Choroid plexus epithelial cell (primary cell): ENCODE data around the gene SNRK.

ENCODE experiments used
- DNase-seq: peaks from one replicate; pipeline ENCODE4 v3.0.0-alpha.2; 2010; ENCODE audit warnings: low read depth
- H3K4me3 ChIP-seq: 2 replicates; pipeline ENCODE4 v1.5.1; 2011; ENCODE audit warnings: low read depth, mild to moderate bottlenecking, control low read depth, low read length, moderate library complexity
- CTCF ChIP-seq: conservative IDR thresholded peaks from 2 replicates; pipeline ENCODE4 v1.5.1; 2011; ENCODE audit warnings: low read depth, mild to moderate bottlenecking, control low read depth, inconsistent platforms, low read length, moderate library complexity

SNRK gene

DNA sequence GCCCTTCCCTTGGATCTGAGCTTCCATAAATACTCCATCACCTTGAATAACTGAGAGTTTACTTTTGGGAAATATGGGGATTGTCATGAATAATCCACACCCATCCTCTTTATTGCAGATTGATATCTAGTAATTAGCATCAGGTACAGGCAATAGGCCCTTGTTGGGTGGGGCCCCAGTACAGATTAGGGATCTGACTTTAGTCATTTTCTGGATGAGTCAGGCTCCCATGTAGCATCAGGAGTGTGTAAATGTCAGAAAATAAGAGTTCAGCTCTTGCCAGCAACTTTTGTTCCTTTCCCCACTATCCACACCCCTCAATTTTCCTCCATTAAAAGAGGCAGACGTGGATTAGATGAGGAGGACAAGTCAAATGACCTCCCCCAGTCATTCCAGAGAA, 17.7 kb upstream of the SNRK start:
- DNase-seq: no peak
- TF ChIP-seq CTCF: no peak
- no peak overlapping the region for H3K4me3 ChIP-seq

GRCh38 chr3:43270078-43270477, 16.3 kb upstream of the SNRK start:
- DNase-seq: no peak
- H3K4me3 ChIP-seq: no peak overlapping the region
- TF ChIP-seq CTCF: no peak

DNA sequence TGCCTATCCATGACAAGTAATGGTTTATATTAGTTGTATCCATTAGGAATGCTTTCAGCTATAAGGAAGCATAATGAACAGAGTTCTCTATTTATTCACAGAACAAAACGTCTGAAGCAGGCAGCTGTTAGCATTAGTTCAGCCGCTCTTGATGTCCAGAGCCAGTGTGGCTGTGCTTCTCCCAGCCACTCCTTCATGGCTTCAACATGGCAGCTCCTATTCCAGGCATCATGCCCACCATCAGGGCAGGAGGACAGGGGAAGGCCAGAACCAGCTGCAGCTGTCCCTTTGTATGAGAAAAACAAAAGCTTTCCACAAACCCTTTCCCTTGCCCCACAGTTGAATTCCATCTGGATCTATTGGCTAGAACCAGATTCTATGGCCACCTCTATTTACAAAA, 12.9 kb upstream of the SNRK start:
- no peak for TF ChIP-seq CTCF
- DNase-seq: no peak
- H3K4me3 ChIP-seq: no peak overlapping the region

DNA sequence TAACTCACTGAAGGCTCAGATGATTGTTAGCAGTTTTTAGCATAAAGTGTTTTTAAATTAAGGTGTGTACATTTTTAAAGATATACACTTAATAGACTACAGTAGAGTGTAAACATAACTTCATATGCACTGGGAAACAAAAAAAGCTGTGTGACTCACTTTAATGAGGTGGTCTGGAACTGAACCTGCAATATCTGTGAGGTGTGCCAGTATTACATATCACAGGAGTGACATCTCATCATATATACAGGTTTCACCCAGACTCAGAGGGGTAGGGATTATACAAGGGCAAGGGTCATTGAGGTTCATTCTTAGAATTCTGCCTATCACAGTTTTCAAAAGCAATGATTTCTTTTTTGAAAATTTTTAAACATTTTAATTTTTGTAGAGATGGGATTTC, 7.3 kb upstream of the SNRK start:
- no peak for DNase-seq
- no peak overlapping the region for H3K4me3 ChIP-seq
- TF ChIP-seq CTCF: no peak

GRCh38 chr3:43279532-43279931, 6.8 kb upstream of the SNRK start:
- TF ChIP-seq CTCF: no peak

GRCh38 chr3:43281020-43281419, 5.3 kb upstream of the SNRK start:
- no peak for DNase-seq
- TF ChIP-seq CTCF: no peak
- H3K4me3 ChIP-seq: no peak overlapping the region

More at GRCh38 chr3:43279532-43279931, 6.8 kb upstream of the SNRK start:
- no peak for DNase-seq
- no peak overlapping the region for H3K4me3 ChIP-seq

- TF ChIP-seq CTCF: no peak
- DNase-seq: no peak
- no peak overlapping the region for H3K4me3 ChIP-seq
Measured at GRCh38 chr3:43284171-43284570, 2.2 kb upstream of the SNRK start.
